ENCODE results near the gene SLC9A1. TPM values are rescaled to one million over a fixed set of nuclear protein-coding genes. Genes with fewer than 3 reads are reported as not detected.

Gene SLC9A1
- polyA plus RNA-seq, 3 donors: 4.5 to 14.2 (median 4.6) TPM

DNA sequence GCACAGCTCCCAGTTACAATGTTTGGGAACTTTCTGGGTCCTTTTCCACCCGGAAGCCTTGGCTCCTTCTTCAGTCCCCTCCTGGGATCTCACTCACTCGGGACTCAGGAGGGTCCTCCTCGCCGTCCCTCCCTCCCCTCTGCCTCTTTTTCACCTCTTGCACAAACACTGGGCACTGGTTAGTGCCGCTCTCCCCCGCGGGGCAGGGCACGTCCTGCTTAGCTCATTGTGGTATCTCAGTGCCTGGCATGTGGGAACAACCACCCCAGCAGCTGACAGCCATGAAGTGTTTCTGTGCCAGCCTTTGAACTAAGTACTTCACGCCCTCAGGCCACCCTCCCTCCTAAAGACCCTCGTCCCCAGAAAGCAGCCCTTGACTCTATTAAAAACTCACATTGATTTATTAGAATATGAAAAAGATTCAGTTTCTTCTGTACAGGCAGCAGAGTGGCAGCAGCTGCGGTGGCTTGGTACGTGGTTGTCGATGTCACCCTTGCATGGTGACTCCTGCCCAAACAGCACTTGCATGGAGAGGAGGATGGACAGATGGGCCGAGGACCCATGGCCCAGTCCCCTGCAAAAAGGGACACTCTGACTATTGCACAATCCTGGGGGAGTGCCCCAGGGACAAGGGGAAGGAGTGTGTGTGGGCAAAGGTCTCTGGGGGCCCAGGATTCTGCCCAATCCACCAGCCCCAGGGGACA is 56.3 kb downstream of the SLC9A1 start:
- Histone ChIP-seq H3K79me2 (ENCODE audit: insufficient read depth, low read length) (no peaks in the 10 kb centered on the region), H3K4me3 (replicated peaks in 1 of 3; ENCODE audit: low read depth in 2 of 3, low read length in 3 of 3) (peak overlapping the region in 1 of 3 experiments; percentile 51), H4K20me1 (ENCODE audit: insufficient read depth, low read length) (no peaks in the 10 kb centered on the region), H3K27ac (ENCODE audit: low read depth in 1 of 2, low read length in 2 of 2) (peak overlapping the region; percentile 85 to 88), H3K9me3 (replicated peaks in 1 of 2; ENCODE audit: control insufficient read depth in 1 of 2, insufficient read depth in 1 of 2, low read length in 2 of 2) (no peaks in the 10 kb centered on the region), H3K9ac (ENCODE audit: insufficient read depth, low read length, poor library complexity, severe bottlenecking) (peak overlapping the region; percentile 68), H2AFZ (ENCODE audit: insufficient read depth, low read depth, low read length, poor library complexity, severe bottlenecking) (peak overlapping the region; percentile 41), H3K4me2 (replicated peaks; ENCODE audit: extremely low read depth, low read length, poor library complexity, severe bottlenecking) (peak overlapping the region; percentile 58), H3K36me3 (replicated peaks in 1 of 2; ENCODE audit: control insufficient read depth in 1 of 2, insufficient read depth in 2 of 2, low read length in 2 of 2) (peaks cover 22 to 27% of the 10 kb centered on the region in 2 donors), H3K4me1 (ENCODE audit: control insufficient read depth in 1 of 2, insufficient read depth in 2 of 2, low read length in 2 of 2) (peaks cover 36 to 48% of the 10 kb centered on the region in 2 donors), H3K27me3 (ENCODE audit: control insufficient read depth in 2 of 2, insufficient read depth in 2 of 2, low read length in 2 of 2) (no peaks in the 10 kb centered on the region)
- peaks cover 0 to 7% (median 0%) of the 10 kb centered on the region in 3 donors for H3K27me3 Mint-ChIP-seq (ENCODE audit: low read depth in 3 of 3)
- TF ChIP-seq, protein P1, sequence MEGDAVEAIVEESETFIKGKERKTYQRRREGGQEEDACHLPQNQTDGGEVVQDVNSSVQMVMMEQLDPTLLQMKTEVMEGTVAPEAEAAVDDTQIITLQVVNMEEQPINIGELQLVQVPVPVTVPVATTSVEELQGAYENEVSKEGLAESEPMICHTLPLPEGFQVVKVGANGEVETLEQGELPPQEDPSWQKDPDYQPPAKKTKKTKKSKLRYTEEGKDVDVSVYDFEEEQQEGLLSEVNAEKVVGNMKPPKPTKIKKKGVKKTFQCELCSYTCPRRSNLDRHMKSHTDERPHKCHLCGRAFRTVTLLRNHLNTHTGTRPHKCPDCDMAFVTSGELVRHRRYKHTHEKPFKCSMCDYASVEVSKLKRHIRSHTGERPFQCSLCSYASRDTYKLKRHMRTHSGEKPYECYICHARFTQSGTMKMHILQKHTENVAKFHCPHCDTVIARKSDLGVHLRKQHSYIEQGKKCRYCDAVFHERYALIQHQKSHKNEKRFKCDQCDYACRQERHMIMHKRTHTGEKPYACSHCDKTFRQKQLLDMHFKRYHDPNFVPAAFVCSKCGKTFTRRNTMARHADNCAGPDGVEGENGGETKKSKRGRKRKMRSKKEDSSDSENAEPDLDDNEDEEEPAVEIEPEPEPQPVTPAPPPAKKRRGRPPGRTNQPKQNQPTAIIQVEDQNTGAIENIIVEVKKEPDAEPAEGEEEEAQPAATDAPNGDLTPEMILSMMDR (IDR thresholded peaks at IDR 0.05): no peak
- peak; percentile 48 to 76 (median 51) for DNase-seq
- peaks cover 23 to 38% of the 10 kb centered on the region in 2 donors for H3K36me3 Mint-ChIP-seq
- peak overlapping the region; percentile 93 to 98 (median 97) for H3K27ac Mint-ChIP-seq
- intact Hi-C loops (cut with micrococcal nuclease): loop anchor here in 1 of 2 donors (5.0 kb wide), 1 partner anchor 96 kb away; no protein-coding TSS in a partner anchor
- peaks cover 49% of the 10 kb centered on the region for H3K4me1 Mint-ChIP-seq
- peak overlapping the region; percentile 65 to 66 for H3K4me3 Mint-ChIP-seq
- 30% methylated on average over 11 of the region's 14 CpGs for WGBS (ENCODE audit: insufficient coverage)
- H3K9me3 Mint-ChIP-seq: peaks cover 0 to 2% (median 0%) of the 10 kb centered on the region in 7 donors

DNA sequence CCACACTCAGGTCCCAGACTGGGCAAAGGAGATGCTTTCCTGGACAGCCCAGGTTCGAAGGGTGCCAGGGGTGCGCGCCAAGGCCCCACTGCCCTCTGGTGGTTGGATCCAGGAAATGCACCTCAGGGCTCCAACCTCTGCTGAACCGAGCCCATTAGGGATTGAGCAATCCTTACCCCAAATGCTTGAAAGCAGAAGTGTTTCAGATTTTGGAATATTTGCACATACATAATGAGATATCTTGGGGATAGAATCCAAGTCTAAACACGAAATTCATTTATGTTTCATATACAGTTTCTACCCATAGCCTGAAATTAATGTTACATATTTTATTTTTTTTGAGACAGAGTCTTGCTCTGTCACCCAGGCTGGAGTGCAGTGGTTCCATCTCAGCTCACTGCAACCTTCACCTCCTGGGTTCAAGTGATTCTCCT is 57.4 kb downstream of the SLC9A1 start:
- Histone ChIP-seq H2AFZ (ENCODE audit: insufficient read depth, low read depth, low read length, poor library complexity, severe bottlenecking) (no peak overlapping the region), H3K79me2 (ENCODE audit: insufficient read depth, low read length) (no peaks in the 10 kb centered on the region), H3K27me3 (ENCODE audit: control insufficient read depth in 2 of 2, insufficient read depth in 2 of 2, low read length in 2 of 2) (no peaks in the 10 kb centered on the region), H3K27ac (ENCODE audit: low read depth in 1 of 2, low read length in 2 of 2) (peak overlapping the region; percentile 85 to 88), H3K4me3 (replicated peaks in 1 of 3; ENCODE audit: low read depth in 2 of 3, low read length in 3 of 3) (no peak overlapping the region), H3K4me1 (ENCODE audit: control insufficient read depth in 1 of 2, insufficient read depth in 2 of 2, low read length in 2 of 2) (peaks cover 36 to 48% of the 10 kb centered on the region in 2 donors), H3K36me3 (replicated peaks in 1 of 2; ENCODE audit: control insufficient read depth in 1 of 2, insufficient read depth in 2 of 2, low read length in 2 of 2) (peaks cover 14 to 20% of the 10 kb centered on the region in 2 donors), H3K9me3 (replicated peaks in 1 of 2; ENCODE audit: control insufficient read depth in 1 of 2, insufficient read depth in 1 of 2, low read length in 2 of 2) (no peaks in the 10 kb centered on the region), H4K20me1 (ENCODE audit: insufficient read depth, low read length) (no peaks in the 10 kb centered on the region), H3K9ac (ENCODE audit: insufficient read depth, low read length, poor library complexity, severe bottlenecking) (no peak overlapping the region), H3K4me2 (replicated peaks; ENCODE audit: extremely low read depth, low read length, poor library complexity, severe bottlenecking) (peak overlapping the region; percentile 20)
- H3K4me1 Mint-ChIP-seq: peaks cover 48% of the 10 kb centered on the region
- H3K27ac Mint-ChIP-seq: peak overlapping the region; percentile 74 to 98 (median 97)
- peaks cover 0 to under 1% (median 0%) of the 10 kb centered on the region in 7 donors for H3K9me3 Mint-ChIP-seq
- H3K36me3 Mint-ChIP-seq: peaks cover 16 to 31% of the 10 kb centered on the region in 2 donors
- H3K27me3 Mint-ChIP-seq (ENCODE audit: low read depth in 3 of 3): peaks cover 0 to 7% (median 1%) of the 10 kb centered on the region in 3 donors
- WGBS (ENCODE audit: insufficient coverage): 0% methylated on average over 3 of the region's 5 CpGs
- intact Hi-C loops (cut with micrococcal nuclease): loop anchor here (1.0 to 5.0 kb wide), 3 partner anchors 53 to 97 kb away; no protein-coding TSS in a partner anchor
- TF ChIP-seq, protein P1 (IDR thresholded peaks at IDR 0.05): peak; percentile 98
- peak; percentile 90 to 92 (median 92) for DNase-seq
- peak overlapping the region in 1 of 2 donors; percentile 35 for H3K4me3 Mint-ChIP-seq
